Thoracic aorta (tissue), 2 donors: ENCODE results near the gene ERVK3-1. TPM values are rescaled to one million over a fixed set of nuclear protein-coding genes. Genes with fewer than 3 reads are reported as not detected.

Experiments
- ATAC-seq: fragments of 150-250 bp; one replicate; pipeline ENCODE4 v1.8.0; 2017; ENCODE audit warnings: low read depth; ENCODE audit not compliant: insufficient number of reproducible peaks, low FRiP score
- DNase-seq: peaks from one replicate; pipeline ENCODE4 v3.0.0-alpha.2; 2020; ENCODE audit warnings: low spot score
- H3K27ac ChIP-seq, 2 donors: fragments of 200-600 bp; sonication (generic); 1 replicate in 1 of 2; 2 replicates in 1 of 2; pipeline ENCODE4 v1.5.1; 2016; ENCODE audit warnings: mild to moderate bottlenecking in 2 of 2, moderate library complexity in 2 of 2
- H3K27me3 ChIP-seq: fragments of 200-600 bp; sonication (generic); replicated peaks from 2 replicates; pipeline ENCODE4 v1.6.0; 2016; ENCODE audit warnings: mild to moderate bottlenecking; ENCODE audit not compliant: insufficient read depth
- H3K36me3 ChIP-seq: fragments of 200-600 bp; sonication (generic); one replicate; pipeline ENCODE4 v1.5.1; 2016
- H3K4me1 ChIP-seq, 2 donors: fragments of 200-600 bp; sonication (generic); 1 replicate in 1 of 2; 2 replicates in 1 of 2; pipeline versions ENCODE4 v1.5.1 to v1.6.0; 2016; ENCODE audit warnings: low read depth in 2 of 2, mild to moderate bottlenecking in 1 of 2; ENCODE audit not compliant: control insufficient read depth in 1 of 2
- H3K4me3 ChIP-seq: fragments of 200-600 bp; sonication (generic); 2 replicates; pipeline ENCODE4 v1.5.1; 2016; ENCODE audit warnings: mild to moderate bottlenecking
- H3K9me3 ChIP-seq: fragments of 200-600 bp; sonication (generic); 2 replicates; pipeline ENCODE4 v1.5.1; 2016
- total RNA-seq, 2 donors: library from RNA; depleted of rRNA; stranded (reverse); fragments of >200 nt; gene quantifications; one replicate each; pipeline versions ENCODE4 v1.1.0 to v1.2.3, GENCODE V29; 2016
- TF ChIP-seq, protein P1 (sequence below): fragments of 200-600 bp; sonication (generic); IDR thresholded peaks from one replicate; pipeline ENCODE4 v1.5.1; 2019; ENCODE audit warnings: antibody characterized with exemption

Gene ERVK3-1
- total RNA-seq, 2 donors from 2014 or later, result 37.4 to 87.9 TPM

DNA sequence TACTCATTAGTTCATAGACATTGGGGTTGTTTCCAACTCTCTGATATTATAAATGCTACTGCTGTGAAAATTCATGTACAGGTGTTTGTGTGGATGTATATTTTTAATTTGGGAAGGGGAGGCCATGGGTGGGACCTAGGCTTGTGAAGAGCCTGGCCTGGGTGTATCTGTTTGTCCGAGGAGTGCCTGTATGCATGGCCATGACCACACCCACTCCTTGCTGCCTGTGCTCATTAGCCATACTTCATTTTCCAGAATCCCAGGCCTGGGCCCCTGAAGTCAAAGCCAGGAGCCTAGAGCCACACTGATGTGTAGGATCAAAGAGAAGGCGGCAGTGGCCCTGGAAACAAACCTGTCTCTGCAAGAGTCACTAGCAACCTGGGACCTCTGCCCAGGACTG is 10.4 kb downstream of the ERVK3-1 start:
- Histone ChIP-seq H3K9me3 (no peaks in the 10 kb centered on the region), H3K4me1 (no peaks in the 10 kb centered on the region), H3K27ac (no peak overlapping the region), H3K27me3 (no peaks in the 10 kb centered on the region), H3K4me3 (no peak overlapping the region), H3K36me3 (peaks cover 36% of the 10 kb centered on the region)
- no peak for ATAC-seq
- no peak for DNase-seq
- TF ChIP-seq, protein P1, sequence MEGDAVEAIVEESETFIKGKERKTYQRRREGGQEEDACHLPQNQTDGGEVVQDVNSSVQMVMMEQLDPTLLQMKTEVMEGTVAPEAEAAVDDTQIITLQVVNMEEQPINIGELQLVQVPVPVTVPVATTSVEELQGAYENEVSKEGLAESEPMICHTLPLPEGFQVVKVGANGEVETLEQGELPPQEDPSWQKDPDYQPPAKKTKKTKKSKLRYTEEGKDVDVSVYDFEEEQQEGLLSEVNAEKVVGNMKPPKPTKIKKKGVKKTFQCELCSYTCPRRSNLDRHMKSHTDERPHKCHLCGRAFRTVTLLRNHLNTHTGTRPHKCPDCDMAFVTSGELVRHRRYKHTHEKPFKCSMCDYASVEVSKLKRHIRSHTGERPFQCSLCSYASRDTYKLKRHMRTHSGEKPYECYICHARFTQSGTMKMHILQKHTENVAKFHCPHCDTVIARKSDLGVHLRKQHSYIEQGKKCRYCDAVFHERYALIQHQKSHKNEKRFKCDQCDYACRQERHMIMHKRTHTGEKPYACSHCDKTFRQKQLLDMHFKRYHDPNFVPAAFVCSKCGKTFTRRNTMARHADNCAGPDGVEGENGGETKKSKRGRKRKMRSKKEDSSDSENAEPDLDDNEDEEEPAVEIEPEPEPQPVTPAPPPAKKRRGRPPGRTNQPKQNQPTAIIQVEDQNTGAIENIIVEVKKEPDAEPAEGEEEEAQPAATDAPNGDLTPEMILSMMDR, result no peak

DNA sequence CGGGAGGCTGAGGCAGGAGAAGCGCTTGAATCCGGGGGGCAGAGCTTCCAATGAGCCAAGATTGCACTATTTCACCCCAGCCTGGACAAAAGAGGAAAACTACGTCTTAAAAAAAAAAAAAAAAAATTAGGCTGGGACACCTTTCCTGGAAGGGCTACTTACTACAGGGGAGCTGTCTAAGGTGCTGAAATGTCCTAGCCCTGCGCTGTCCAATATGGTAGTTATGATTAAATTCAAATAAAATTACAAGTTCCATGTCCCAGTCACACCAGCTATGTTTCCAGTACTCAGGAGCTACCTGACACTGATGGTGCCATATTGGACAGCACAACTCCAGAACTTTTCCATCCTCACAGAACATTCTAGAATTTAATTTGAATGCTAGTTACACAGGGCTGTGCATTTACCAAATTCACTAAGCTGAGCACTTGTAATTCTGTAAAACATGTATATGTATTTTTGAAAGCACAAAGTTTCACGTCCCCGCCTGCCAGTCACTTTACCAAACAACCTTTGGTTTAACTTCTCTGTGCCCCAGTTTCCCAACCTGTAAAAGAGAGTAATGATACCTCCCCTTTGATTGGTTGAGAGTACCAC is 12.4 kb downstream of the ERVK3-1 start:
- no peaks in the 10 kb centered on the region for H3K4me1 ChIP-seq
- TF ChIP-seq, protein P1, result no peak
- H3K27me3 ChIP-seq, result no peaks in the 10 kb centered on the region
- peaks cover 29% of the 10 kb centered on the region for H3K36me3 ChIP-seq
- no peaks in the 10 kb centered on the region for H3K9me3 ChIP-seq
- no peak overlapping the region for H3K4me3 ChIP-seq
- H3K27ac ChIP-seq, result no peak overlapping the region
- DNase-seq (no peak), ATAC-seq (no peak)

DNA sequence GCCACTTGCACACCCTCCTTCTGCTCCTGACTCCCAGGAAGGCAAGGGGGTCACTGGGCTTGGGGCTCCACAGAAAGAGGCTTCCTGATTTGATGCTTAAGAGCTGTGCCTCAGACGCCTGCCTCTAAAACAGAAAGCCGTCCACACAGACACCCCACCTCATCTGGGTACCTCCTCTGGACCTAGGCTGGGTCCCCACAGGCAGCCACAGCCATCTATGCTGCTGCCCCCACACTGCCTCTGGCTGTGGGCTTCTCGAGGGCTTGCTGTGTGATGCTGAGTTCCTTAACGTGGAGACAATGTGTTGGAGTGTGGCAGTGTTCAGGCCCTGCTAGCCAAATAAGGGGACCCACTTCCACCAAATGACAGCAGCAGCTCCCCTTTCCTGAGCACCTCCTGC is 13.1 kb downstream of the ERVK3-1 start:
- H3K36me3 ChIP-seq, result peaks cover 23% of the 10 kb centered on the region
- no peak for DNase-seq

DNA sequence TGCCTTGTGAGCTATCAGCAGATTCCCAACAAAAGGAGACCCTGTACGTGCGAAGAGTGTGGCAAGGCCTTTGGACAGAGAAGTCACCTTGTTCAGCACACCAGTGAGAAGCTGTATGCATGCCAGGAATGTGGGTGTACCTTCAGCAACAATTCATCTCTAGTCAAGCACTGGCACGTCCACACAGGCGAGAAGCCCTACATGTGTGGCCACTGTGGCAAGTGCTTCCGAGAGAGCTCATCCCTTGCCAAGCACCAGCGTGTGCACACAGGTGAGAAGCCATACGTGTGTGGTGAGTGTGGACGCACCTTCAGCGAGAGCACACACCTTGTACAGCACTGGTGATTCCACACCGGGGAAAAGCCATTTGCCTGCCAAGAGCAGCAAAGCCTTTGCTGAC is 14.1 kb downstream of the ERVK3-1 start:
- peaks cover 17% of the 10 kb centered on the region for H3K36me3 ChIP-seq
- no peaks in the 10 kb centered on the region for H3K27me3 ChIP-seq
- H3K4me3 ChIP-seq, result no peak overlapping the region
- H3K4me1 ChIP-seq, result no peaks in the 10 kb centered on the region
- no peak for ATAC-seq
- DNase-seq, result no peak
- TF ChIP-seq, protein P1, result no peak
- H3K9me3 ChIP-seq, result no peaks in the 10 kb centered on the region
- no peak overlapping the region for H3K27ac ChIP-seq

More for the DNA sequence above, 13.1 kb downstream of the ERVK3-1 start:
- no peaks in the 10 kb centered on the region for H3K4me1 ChIP-seq
- ATAC-seq, result no peak
- H3K27me3 ChIP-seq, result no peaks in the 10 kb centered on the region
- TF ChIP-seq, protein P1, result no peak
- no peak overlapping the region for H3K4me3 ChIP-seq
- H3K9me3 ChIP-seq, result no peaks in the 10 kb centered on the region
- H3K27ac ChIP-seq, result no peak overlapping the region

DNA sequence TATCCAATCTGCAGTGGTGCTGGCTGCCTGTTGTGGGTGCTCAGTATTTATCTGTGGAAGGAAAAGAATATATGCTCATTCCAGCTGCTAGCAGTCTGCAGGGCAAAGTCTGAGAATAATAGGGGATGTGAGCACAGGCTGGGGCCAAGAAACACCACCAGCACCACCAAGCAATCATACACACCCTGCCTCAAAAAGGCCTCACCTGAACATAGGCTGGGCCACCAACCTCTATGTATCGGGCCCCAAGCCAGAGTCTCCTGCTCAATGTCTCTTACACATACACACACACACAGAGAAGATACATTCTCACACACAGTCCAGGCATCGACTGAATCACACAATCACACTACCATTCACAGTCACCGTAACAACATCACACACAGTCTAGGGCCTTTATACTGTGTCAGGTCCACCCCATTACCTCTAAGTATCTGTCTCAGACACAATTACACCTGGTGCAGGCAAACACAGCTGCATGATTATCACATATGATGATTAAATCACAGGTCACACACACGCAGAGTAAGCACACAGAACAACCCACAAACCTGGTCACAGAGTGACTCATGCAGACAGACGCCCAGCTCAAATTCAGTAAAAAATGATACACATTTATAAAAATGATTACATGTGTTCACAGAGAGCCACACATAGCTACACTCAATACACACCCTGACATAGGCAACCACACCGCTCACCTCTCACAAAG is 20.3 kb downstream of the ERVK3-1 start:
- Histone ChIP-seq H3K4me1 (peaks cover 14 to 25% of the 10 kb centered on the region in 2 donors), H3K9me3 (no peaks in the 10 kb centered on the region), H3K27ac (no peak overlapping the region), H3K4me3 (peak overlapping the region; percentile 84), H3K36me3 (no peaks in the 10 kb centered on the region), H3K27me3 (no peaks in the 10 kb centered on the region)
- no peak for ATAC-seq
- DNase-seq, result no peak
- TF ChIP-seq, protein P1, result no peak
